ENCODE measurements around the gene KRTAP10-12. TPM values are rescaled to one million over a fixed set of nuclear protein-coding genes. Genes with fewer than 3 reads are reported as not detected.
A peak's percentile ranks its signal among the peaks of the same experiment; 100 is the strongest.

Gene KRTAP10-12
- total and polyA plus RNA-seq, 2 experiments from 2014 or later, result not detected

GRCh38 chr21:44710294-44710665, 13.3 kb downstream of the KRTAP10-12 start:
- Histone ChIP-seq H3K9me3 (ENCODE audit: low read depth) (no peaks in the 10 kb centered on the region), H3K27me3 (peaks cover 100% of the 10 kb centered on the region), H3K4me3 (no peak overlapping the region), H3K27ac (no peak overlapping the region), H3K4me1 (ENCODE audit: low read depth) (peaks cover 32% of the 10 kb centered on the region), H3K36me3 (no peaks in the 10 kb centered on the region)
- TF ChIP-seq CTCF (IDR thresholded peaks at IDR 0.05; ENCODE audit: low read depth, low read length), result no peak
- no peak for DNase-seq (ENCODE audit: low read depth in 1 of 2, low spot score in 1 of 2)

GRCh38 chr21:44710756-44711326, 13.9 kb downstream of the KRTAP10-12 start:
- no peak for TF ChIP-seq CTCF (IDR thresholded peaks at IDR 0.05; ENCODE audit: low read depth, low read length)
- H3K27ac ChIP-seq, result no peak overlapping the region
- DNase-seq (ENCODE audit: low read depth in 1 of 2, low spot score in 1 of 2), result no peak
- H3K4me3 ChIP-seq, result peak overlapping the region; percentile 11
- no peaks in the 10 kb centered on the region for H3K9me3 ChIP-seq (ENCODE audit: low read depth)
- no peaks in the 10 kb centered on the region for H3K36me3 ChIP-seq
- H3K4me1 ChIP-seq (ENCODE audit: low read depth), result peaks cover 32% of the 10 kb centered on the region
- H3K27me3 ChIP-seq, result peaks cover 97% of the 10 kb centered on the region

- DNase-seq (ENCODE audit: low read depth in 1 of 2, low spot score in 1 of 2), result peak in 1 of 2 donors; percentile 68
- Histone ChIP-seq H3K27me3 (peaks cover 89% of the 10 kb centered on the region), H3K36me3 (no peaks in the 10 kb centered on the region), H3K4me1 (ENCODE audit: low read depth) (peaks cover 32% of the 10 kb centered on the region), H3K27ac (no peak within 1 kb of the TSS), H3K4me3 (peak within 1 kb of the TSS; percentile 11), H3K9me3 (ENCODE audit: low read depth) (no peaks in the 10 kb centered on the region)
- TF ChIP-seq CTCF (IDR thresholded peaks at IDR 0.05; ENCODE audit: low read depth, low read length), result no peak
Measured at GRCh38 chr21:44711327-44712202, 14.6 kb downstream of the KRTAP10-12 start, which contains the start of gene TSPEAR. TSPEAR (minus strand) TSS chr21:44711572; CDS start chr21:44711514, 58 bp downstream.

DNA sequence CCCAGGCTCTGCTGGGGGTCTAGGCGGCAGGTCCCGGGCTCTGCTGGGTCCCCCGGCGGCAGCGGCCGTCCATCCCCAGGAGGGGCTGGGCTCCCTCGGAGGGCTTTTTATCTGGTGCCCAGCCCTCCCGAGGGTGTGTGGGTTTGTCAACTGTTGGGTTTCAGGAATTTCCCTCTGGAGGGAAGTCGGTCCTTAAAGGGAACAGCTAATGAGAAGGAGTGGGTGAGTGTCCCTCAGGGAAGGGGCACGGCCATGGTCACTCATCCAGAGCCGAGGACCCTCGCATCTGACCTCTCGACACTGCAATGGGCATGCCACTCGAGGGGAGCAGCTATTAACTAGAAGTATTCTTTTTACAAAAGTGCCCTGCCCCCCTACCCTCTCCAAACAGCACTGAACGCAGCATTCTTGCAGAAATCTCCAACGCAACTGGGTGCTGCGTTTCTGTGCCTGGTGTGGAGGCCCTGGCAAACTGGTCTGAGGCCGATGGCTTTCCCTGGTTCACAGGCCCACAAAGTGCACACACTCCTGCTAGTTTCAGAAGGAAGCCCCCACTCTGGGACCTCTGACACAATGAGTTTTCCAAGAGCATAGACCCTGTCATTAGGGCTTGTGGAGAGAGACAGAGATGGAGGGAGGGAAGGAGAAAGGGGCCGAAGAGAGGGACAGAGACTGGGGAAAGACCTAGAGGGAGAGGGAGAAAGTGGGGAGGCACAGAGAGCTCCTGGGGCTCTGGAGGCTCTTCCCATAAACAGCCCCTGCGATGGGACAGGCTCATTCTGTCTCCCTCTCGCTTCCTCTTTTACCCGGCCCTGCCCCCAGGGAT, 15.4 kb downstream of the KRTAP10-12 start:
- no peaks in the 10 kb centered on the region for H3K9me3 ChIP-seq (ENCODE audit: low read depth)
- peaks cover 32% of the 10 kb centered on the region for H3K4me1 ChIP-seq (ENCODE audit: low read depth)
- no peak overlapping the region for H3K4me3 ChIP-seq
- no peak overlapping the region for H3K27ac ChIP-seq
- peaks cover 81% of the 10 kb centered on the region for H3K27me3 ChIP-seq
- TF ChIP-seq CTCF (IDR thresholded peaks at IDR 0.05; ENCODE audit: low read depth, low read length), result no peak
- no peak for DNase-seq (ENCODE audit: low read depth in 1 of 2, low spot score in 1 of 2)
- no peaks in the 10 kb centered on the region for H3K36me3 ChIP-seq

DNA sequence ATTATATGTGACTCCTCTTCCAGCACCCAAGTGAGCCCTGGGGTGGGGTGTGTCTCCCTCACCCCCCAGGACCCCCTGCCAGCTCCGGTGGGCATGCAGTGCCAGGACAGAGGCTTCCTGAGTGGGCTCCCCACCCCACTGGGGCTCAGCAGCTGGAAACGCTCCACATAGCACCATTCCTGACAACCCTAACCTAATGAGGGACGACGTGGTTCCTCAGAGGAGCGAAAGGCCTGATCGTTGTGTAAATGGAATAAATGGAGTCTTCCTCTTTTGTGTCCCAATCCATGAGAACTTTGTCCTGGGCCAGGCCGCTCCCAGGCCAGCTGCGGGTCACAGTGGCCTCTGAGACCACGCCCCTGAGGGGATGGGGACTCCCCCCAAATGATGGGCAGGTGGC, 16.2 kb downstream of the KRTAP10-12 start:
- no peak overlapping the region for H3K27ac ChIP-seq
- DNase-seq (ENCODE audit: low read depth in 1 of 2, low spot score in 1 of 2), result no peak
- no peak for TF ChIP-seq CTCF (IDR thresholded peaks at IDR 0.05; ENCODE audit: low read depth, low read length)
- H3K4me1 ChIP-seq (ENCODE audit: low read depth), result peaks cover 32% of the 10 kb centered on the region
- no peak overlapping the region for H3K4me3 ChIP-seq
- no peaks in the 10 kb centered on the region for H3K9me3 ChIP-seq (ENCODE audit: low read depth)
- H3K27me3 ChIP-seq, result peaks cover 74% of the 10 kb centered on the region
- no peaks in the 10 kb centered on the region for H3K36me3 ChIP-seq

Measured in cardiac muscle cell (in vitro differentiated cells and primary cell).